SU-DHL-6 (cell line): ENCODE measurements around the gene KIRREL1.

Experiments
- H2AFZ ChIP-seq: fragments of 200-600 bp; sonication (generic); 2 replicates; pipeline ENCODE4 v1.6.1; 2014; ENCODE audit warnings: low read depth, mild to moderate bottlenecking, moderate library complexity, mixed read lengths, antibody characterized with exemption, low read length; ENCODE audit not compliant: severe bottlenecking
- H3F3A ChIP-seq: fragments of 200-600 bp; shearing (Covaris generic); 2 replicates; pipeline ENCODE4 v1.6.0; 2016; ENCODE audit warnings: antibody characterized with exemption, mild to moderate bottlenecking; ENCODE audit not compliant: insufficient read depth
- H3K27ac ChIP-seq: fragments of 200-600 bp; sonication (generic); 2 replicates; pipeline ENCODE4 v1.5.1; 2016; ENCODE audit warnings: low read depth, mild to moderate bottlenecking, low read length, moderate library complexity, mixed read lengths
- H3K27me3 ChIP-seq: fragments of 200-600 bp; sonication (generic), shearing (Covaris generic); 2 replicates; pipeline ENCODE4 v1.6.0; 2014; ENCODE audit warnings: mild to moderate bottlenecking, low read length
- H3K36me3 ChIP-seq: fragments of 200-600 bp; sonication (generic); 2 replicates; pipeline ENCODE4 v1.6.1; 2014; ENCODE audit warnings: mild to moderate bottlenecking, low read length, mixed read lengths
- H3K4me2 ChIP-seq: fragments of 300-600, 200-600 bp; shearing (Covaris generic), sonication (generic); 2 replicates; pipeline ENCODE4 v1.6.0; 2014; ENCODE audit warnings: low read length, low read depth, mild to moderate bottlenecking; ENCODE audit not compliant: poor library complexity, severe bottlenecking
- H3K4me3 ChIP-seq: fragments of 200-600 bp; sonication (generic); 2 replicates; pipeline ENCODE4 v1.5.1; 2014; ENCODE audit warnings: antibody characterized with exemption, low read length, mild to moderate bottlenecking, mixed read lengths; ENCODE audit not compliant: insufficient read depth, poor library complexity, severe bottlenecking
- H3K79me2 ChIP-seq: fragments of 200-600 bp; sonication (generic); 2 replicates; pipeline ENCODE4 v1.6.1; 2014; ENCODE audit warnings: mild to moderate bottlenecking, low read length, moderate library complexity; ENCODE audit not compliant: insufficient read depth
- H3K9ac ChIP-seq: fragments of 200-600 bp; sonication (generic); 2 replicates; pipeline ENCODE4 v1.7.0; 2014; ENCODE audit warnings: mild to moderate bottlenecking, low read length
- H3K9me2 ChIP-seq: fragments of 200-600 bp; sonication (generic); replicated peaks from 2 replicates; pipeline ENCODE4 v1.6.1; 2014; ENCODE audit warnings: low read length; ENCODE audit not compliant: insufficient read depth
- H3K9me3 ChIP-seq: fragments of 200-600 bp; sonication (generic); 2 replicates; pipeline ENCODE4 v1.6.1; 2014; ENCODE audit warnings: low read length, mixed read lengths; ENCODE audit not compliant: insufficient read depth
- H4K20me1 ChIP-seq: fragments of 200-600 bp; sonication (generic); 2 replicates; pipeline ENCODE4 v1.6.1; 2014; ENCODE audit warnings: low read depth, mild to moderate bottlenecking, antibody characterized with exemption, low read length, moderate library complexity, mixed read lengths
- CTCF ChIP-seq: fragments of 200-600 bp; sonication (generic); IDR thresholded peaks from one replicate; pipeline ENCODE4 v1.5.1; 2017; ENCODE audit warnings: antibody characterized with exemption, mild to moderate bottlenecking, low read length, moderate library complexity; ENCODE audit not compliant: insufficient read depth, poor library complexity, severe bottlenecking
- EZH2phosphoT487 ChIP-seq: fragments of 200-600 bp; sonication (generic), shearing (Covaris generic); conservative IDR thresholded peaks from 2 replicates; pipeline ENCODE4 v1.6.1; 2018; ENCODE audit warnings: mild to moderate bottlenecking, antibody characterized with exemption, low read length, moderate library complexity, mixed read lengths

The KIRREL1 gene

GRCh38 chr1:158146165-158146564 lies 152.7 kb downstream of the KIRREL1 start:
- H3K27me3 ChIP-seq, result no peaks in the 10 kb centered on the region
- no peak overlapping the region for H3K27ac ChIP-seq
- no peak overlapping the region for H2AFZ ChIP-seq
- no peaks in the 10 kb centered on the region for H3K9me3 ChIP-seq
- H3K4me2 ChIP-seq, result no peak overlapping the region
- H3K79me2 ChIP-seq, result no peaks in the 10 kb centered on the region
- H3K36me3 ChIP-seq, result no peaks in the 10 kb centered on the region
- H4K20me1 ChIP-seq, result no peaks in the 10 kb centered on the region
- no peak overlapping the region for H3K4me3 ChIP-seq
- TF ChIP-seq CTCF (no peak), EZH2phosphoT487 (no peak)
- peaks cover 6% of the 10 kb centered on the region for H3F3A ChIP-seq
- H3K9ac ChIP-seq, result no peak overlapping the region
- no peaks in the 10 kb centered on the region for H3K9me2 ChIP-seq

DNA sequence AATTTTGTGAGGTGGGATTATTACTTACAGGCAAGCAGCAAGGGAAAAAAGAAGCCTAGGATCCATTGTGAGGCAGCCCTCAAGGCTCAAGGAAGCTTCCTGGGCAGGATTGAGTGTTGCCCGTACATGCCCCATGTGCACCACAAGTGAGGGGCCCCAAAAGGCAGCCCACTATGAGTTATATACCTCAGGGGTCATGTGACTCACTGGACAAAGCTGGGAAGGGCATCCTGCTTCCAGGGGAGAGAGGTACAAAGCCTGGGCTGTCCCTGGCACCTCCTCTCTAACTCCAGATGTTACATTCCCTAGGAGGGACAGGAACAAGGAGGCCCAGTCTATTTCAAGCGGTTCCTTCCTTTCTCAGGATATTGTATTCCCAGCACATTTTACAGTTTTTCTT lies 153.3 kb downstream of the KIRREL1 start:
- no peak overlapping the region for H3K9ac ChIP-seq
- H2AFZ ChIP-seq, result no peak overlapping the region
- no peak overlapping the region for H3K4me2 ChIP-seq
- no peaks in the 10 kb centered on the region for H3K36me3 ChIP-seq
- H3K9me2 ChIP-seq, result no peaks in the 10 kb centered on the region
- peaks cover 6% of the 10 kb centered on the region for H3F3A ChIP-seq
- no peak overlapping the region for H3K4me3 ChIP-seq
- no peaks in the 10 kb centered on the region for H3K27me3 ChIP-seq
- H3K27ac ChIP-seq, result no peak overlapping the region
- no peaks in the 10 kb centered on the region for H4K20me1 ChIP-seq
- H3K79me2 ChIP-seq, result no peaks in the 10 kb centered on the region
- H3K9me3 ChIP-seq, result no peaks in the 10 kb centered on the region
- TF ChIP-seq EZH2phosphoT487 (no peak), CTCF (no peak)

DNA sequence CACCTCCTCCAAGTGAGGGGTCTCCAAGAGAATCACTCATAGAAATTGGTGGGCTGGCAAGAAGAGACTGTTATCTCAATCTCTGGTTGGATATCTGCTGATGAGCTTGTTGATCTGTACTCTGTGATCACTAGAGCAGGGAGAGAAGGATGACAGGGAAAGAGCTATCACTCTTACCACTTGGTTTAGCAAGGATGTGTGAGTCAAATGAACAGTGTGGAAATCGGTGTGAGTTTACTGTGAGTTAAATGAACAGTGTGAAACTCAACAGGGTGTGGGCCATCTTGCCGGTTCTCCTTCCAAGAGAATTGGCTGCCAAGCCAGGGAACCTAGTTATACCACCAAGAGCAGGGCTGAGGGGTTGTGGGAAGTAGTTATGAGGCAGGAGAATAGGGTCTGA lies 154.0 kb downstream of the KIRREL1 start:
- H3K9ac ChIP-seq, result no peak overlapping the region
- H4K20me1 ChIP-seq, result no peaks in the 10 kb centered on the region
- H3K9me2 ChIP-seq, result no peaks in the 10 kb centered on the region
- no peaks in the 10 kb centered on the region for H3K36me3 ChIP-seq
- peaks cover 6% of the 10 kb centered on the region for H3F3A ChIP-seq
- H3K9me3 ChIP-seq, result no peaks in the 10 kb centered on the region
- TF ChIP-seq CTCF, result no peak
- no peak for TF ChIP-seq EZH2phosphoT487
- no peak overlapping the region for H2AFZ ChIP-seq
- H3K4me3 ChIP-seq, result no peak overlapping the region
- H3K79me2 ChIP-seq, result no peaks in the 10 kb centered on the region
- no peak overlapping the region for H3K27ac ChIP-seq
- no peaks in the 10 kb centered on the region for H3K27me3 ChIP-seq
- H3K4me2 ChIP-seq, result no peak overlapping the region

- TF ChIP-seq CTCF (no peak), EZH2phosphoT487 (no peak)
- no peaks in the 10 kb centered on the region for H4K20me1 ChIP-seq
- H3K9me3 ChIP-seq, result no peaks in the 10 kb centered on the region
- H3K79me2 ChIP-seq, result no peaks in the 10 kb centered on the region
- no peak overlapping the region for H3K4me2 ChIP-seq
- H3K9ac ChIP-seq, result no peak overlapping the region
- H2AFZ ChIP-seq, result no peak overlapping the region
- no peaks in the 10 kb centered on the region for H3K27me3 ChIP-seq
- H3K9me2 ChIP-seq, result no peaks in the 10 kb centered on the region
- no peak overlapping the region for H3K27ac ChIP-seq
- H3K36me3 ChIP-seq, result no peaks in the 10 kb centered on the region
- peaks cover 6% of the 10 kb centered on the region for H3F3A ChIP-seq
- no peak overlapping the region for H3K4me3 ChIP-seq
These were observed 154.4 kb downstream of the KIRREL1 start for GRCh38 chr1:158147869-158148268.
